HL-60 (cell line): ENCODE data around the gene NAPSA.

Experiments
- GABPA ChIP-seq: IDR thresholded peaks from 2 replicates; pipeline ENCODE4 v1.6.1; 2012; ENCODE audit warnings: low read depth
- POLR2AphosphoS5 ChIP-seq: IDR thresholded peaks from 2 replicates; pipeline ENCODE4 v1.6.1; 2012; ENCODE audit warnings: low read depth
- SPI1 ChIP-seq: IDR thresholded peaks from 2 replicates; pipeline ENCODE4 v1.6.1; 2012; ENCODE audit warnings: low read depth, mild to moderate bottlenecking, borderline replicate concordance
- TF ChIP-seq, protein P1 (sequence below): IDR thresholded peaks from one replicate; pipeline ENCODE4 v1.5.1; 2011; ENCODE audit warnings: low read length, control low read depth, inconsistent platforms; ENCODE audit not compliant: insufficient read depth
- TF ChIP-seq, protein P2 (sequence below): IDR thresholded peaks from 2 replicates; pipeline ENCODE4 v1.6.1; 2012; ENCODE audit warnings: low read depth; ENCODE audit not compliant: insufficient replicate concordance

DNA sequence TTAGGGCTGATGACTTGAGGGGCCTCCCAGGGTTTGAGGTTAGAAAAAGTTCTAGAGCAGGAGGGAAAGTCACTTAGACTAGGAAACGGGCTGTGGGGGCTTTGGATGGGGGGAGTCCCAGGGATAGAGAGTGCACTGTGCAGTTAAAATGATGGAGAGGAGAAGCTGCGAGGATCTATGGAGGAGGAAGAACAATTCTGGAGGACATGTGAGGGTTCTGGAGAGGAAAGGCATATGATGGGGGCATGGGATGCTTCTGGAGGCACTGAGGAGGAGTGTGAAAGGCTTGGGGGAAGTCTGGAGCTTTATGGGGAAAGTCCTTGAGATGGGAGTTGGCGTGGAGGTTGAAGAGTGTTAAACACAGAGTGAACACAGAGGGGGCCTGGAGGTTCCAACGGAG lies 38.4 kb downstream of the NAPSA start:
- TF ChIP-seq POLR2AphosphoS5 = no peak
- TF ChIP-seq, protein P1, sequence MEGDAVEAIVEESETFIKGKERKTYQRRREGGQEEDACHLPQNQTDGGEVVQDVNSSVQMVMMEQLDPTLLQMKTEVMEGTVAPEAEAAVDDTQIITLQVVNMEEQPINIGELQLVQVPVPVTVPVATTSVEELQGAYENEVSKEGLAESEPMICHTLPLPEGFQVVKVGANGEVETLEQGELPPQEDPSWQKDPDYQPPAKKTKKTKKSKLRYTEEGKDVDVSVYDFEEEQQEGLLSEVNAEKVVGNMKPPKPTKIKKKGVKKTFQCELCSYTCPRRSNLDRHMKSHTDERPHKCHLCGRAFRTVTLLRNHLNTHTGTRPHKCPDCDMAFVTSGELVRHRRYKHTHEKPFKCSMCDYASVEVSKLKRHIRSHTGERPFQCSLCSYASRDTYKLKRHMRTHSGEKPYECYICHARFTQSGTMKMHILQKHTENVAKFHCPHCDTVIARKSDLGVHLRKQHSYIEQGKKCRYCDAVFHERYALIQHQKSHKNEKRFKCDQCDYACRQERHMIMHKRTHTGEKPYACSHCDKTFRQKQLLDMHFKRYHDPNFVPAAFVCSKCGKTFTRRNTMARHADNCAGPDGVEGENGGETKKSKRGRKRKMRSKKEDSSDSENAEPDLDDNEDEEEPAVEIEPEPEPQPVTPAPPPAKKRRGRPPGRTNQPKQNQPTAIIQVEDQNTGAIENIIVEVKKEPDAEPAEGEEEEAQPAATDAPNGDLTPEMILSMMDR = no peak
- TF ChIP-seq, protein P2, sequence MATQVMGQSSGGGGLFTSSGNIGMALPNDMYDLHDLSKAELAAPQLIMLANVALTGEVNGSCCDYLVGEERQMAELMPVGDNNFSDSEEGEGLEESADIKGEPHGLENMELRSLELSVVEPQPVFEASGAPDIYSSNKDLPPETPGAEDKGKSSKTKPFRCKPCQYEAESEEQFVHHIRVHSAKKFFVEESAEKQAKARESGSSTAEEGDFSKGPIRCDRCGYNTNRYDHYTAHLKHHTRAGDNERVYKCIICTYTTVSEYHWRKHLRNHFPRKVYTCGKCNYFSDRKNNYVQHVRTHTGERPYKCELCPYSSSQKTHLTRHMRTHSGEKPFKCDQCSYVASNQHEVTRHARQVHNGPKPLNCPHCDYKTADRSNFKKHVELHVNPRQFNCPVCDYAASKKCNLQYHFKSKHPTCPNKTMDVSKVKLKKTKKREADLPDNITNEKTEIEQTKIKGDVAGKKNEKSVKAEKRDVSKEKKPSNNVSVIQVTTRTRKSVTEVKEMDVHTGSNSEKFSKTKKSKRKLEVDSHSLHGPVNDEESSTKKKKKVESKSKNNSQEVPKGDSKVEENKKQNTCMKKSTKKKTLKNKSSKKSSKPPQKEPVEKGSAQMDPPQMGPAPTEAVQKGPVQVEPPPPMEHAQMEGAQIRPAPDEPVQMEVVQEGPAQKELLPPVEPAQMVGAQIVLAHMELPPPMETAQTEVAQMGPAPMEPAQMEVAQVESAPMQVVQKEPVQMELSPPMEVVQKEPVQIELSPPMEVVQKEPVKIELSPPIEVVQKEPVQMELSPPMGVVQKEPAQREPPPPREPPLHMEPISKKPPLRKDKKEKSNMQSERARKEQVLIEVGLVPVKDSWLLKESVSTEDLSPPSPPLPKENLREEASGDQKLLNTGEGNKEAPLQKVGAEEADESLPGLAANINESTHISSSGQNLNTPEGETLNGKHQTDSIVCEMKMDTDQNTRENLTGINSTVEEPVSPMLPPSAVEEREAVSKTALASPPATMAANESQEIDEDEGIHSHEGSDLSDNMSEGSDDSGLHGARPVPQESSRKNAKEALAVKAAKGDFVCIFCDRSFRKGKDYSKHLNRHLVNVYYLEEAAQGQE = no peak
- no peak for TF ChIP-seq GABPA
- TF ChIP-seq SPI1 = no peak
